Subcutaneous adipose tissue (tissue), 4 donors: ENCODE data around the gene UPK3A. TPM values are rescaled to one million over a fixed set of nuclear protein-coding genes. Genes with fewer than 3 reads are reported as not detected.

Source experiments
- total RNA-seq, 4 donors: library from RNA; depleted of rRNA; stranded (reverse); fragments of >200 nt; gene quantifications; one replicate each; pipeline ENCODE4 v1.1.0, GENCODE V29; 2016
- TF ChIP-seq, protein P1 (sequence below): fragments of 450-650 bp; IDR thresholded peaks from one replicate; pipeline ENCODE4 v1.5.1; 2016; ENCODE audit warnings: low read depth, mild to moderate bottlenecking, control low read depth, antibody characterized with exemption, moderate library complexity

The UPK3A gene
- total RNA-seq, 4 donors from 2014 or later: not detected

GRCh38 chr22:45270095-45271020 is 14.4 kb upstream of the UPK3A start:
- TF ChIP-seq, protein P1, sequence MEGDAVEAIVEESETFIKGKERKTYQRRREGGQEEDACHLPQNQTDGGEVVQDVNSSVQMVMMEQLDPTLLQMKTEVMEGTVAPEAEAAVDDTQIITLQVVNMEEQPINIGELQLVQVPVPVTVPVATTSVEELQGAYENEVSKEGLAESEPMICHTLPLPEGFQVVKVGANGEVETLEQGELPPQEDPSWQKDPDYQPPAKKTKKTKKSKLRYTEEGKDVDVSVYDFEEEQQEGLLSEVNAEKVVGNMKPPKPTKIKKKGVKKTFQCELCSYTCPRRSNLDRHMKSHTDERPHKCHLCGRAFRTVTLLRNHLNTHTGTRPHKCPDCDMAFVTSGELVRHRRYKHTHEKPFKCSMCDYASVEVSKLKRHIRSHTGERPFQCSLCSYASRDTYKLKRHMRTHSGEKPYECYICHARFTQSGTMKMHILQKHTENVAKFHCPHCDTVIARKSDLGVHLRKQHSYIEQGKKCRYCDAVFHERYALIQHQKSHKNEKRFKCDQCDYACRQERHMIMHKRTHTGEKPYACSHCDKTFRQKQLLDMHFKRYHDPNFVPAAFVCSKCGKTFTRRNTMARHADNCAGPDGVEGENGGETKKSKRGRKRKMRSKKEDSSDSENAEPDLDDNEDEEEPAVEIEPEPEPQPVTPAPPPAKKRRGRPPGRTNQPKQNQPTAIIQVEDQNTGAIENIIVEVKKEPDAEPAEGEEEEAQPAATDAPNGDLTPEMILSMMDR: no peak

- TF ChIP-seq, protein P1: no peak
Measured at GRCh38 chr22:45271667-45272201, 13.0 kb upstream of the UPK3A start.

- TF ChIP-seq, protein P1: no peak
Measured at GRCh38 chr22:45272498-45272897, 12.3 kb upstream of the UPK3A start.

DNA sequence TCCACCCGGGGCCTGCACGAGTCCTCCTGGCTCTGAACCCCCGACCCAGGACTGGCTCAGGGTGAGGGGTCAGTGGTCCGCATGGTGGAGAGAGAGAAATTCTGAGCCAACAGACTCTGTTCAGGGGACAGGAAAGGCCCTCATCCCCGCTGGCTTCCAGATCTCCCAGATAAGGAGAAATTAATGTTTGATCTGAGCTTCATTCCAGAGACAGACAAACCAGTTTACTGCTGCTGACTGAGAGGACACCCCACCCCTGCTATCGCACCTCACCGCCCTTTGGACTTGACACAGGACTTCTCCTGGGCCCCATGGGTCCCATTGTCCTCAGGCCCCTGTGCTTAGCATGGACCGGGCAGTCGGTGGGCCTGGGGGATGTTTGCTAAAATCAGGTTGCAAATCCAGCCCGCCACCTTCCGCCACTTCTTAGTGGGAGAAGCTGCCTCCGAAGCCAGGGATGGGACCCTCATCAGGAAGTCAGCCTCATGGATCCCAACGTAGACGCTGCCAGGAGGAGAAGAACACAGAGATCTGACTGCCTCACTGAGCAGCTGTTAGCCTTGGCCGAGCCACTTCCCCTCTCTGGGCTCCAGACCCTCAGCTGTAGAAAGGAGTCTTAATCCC is 11.2 kb upstream of the UPK3A start:
- TF ChIP-seq, protein P1: no peak

DNA sequence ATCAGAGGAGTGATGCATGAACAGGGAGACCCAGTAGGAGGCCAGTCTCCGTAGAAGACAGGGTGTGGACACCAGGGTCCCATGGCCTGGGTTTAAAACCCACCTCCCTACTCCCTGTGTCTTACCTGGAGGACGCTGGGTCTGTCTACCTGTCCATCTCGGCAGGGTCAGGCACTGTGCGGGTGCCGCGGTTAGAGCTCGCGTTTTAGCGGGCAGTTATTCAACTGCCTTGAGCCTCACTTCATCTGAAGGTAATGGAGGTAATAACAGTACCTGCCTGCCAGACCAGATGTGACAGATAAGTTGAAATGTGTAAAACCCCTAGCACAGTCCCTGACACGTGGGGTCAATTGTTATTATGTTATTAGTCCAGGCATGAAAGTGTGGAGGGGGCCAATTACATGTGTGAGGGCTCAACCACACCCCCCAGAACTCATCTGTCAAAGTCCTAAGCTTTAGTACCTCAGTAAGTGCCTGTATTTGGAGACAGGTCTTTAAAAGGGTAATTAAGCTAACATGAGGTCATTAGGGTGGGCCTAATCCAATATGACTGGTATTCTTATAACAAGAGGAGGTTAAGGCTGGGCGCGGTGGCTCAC is 8.1 kb upstream of the UPK3A start:
- TF ChIP-seq, protein P1: no peak

- TF ChIP-seq, protein P1: no peak
Measured at GRCh38 chr22:45278125-45278524, 6.6 kb upstream of the UPK3A start.

DNA sequence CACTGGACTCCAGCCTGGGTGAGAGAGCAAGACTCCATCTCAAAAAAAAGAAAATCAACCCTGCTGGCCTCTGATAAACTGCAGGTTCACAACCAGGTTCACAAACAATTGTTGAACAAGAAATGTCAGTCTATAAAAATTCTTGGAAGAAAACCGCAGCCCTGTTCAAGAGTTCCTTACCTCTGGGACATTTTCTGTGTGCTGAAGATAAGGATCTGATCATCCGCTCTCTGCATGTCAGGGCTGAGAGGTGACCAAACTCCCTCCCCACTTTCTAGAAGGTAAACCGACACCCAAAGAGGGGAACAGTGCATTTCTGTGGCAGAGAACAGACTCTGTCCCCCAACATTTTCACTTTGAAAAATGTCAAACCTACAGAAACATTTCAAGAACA is 4.2 kb upstream of the UPK3A start:
- TF ChIP-seq, protein P1: no peak
